Esophagus mucosa (tissue), 1 donor: ENCODE measurements around the gene PNKP. TPM values are rescaled to one million over a fixed set of nuclear protein-coding genes. Genes with fewer than 3 reads are reported as not detected.

ENCODE experiments used
- ATAC-seq: fragments of 200-7000 bp; cut with Tn5 transposase; one replicate; pipeline ENCODE4 v1.9.1; 2020
- total RNA-seq: library from RNA; stranded (reverse); gene quantifications from one replicate; pipeline ENCODE4 v1.2.4, GENCODE V29; 2023
- donor health status: DM: yes; HTN: yes; CAD: no.

The PNKP gene
- total RNA-seq, 1 donor from 2014 or later: 29.2 TPM

DNA sequence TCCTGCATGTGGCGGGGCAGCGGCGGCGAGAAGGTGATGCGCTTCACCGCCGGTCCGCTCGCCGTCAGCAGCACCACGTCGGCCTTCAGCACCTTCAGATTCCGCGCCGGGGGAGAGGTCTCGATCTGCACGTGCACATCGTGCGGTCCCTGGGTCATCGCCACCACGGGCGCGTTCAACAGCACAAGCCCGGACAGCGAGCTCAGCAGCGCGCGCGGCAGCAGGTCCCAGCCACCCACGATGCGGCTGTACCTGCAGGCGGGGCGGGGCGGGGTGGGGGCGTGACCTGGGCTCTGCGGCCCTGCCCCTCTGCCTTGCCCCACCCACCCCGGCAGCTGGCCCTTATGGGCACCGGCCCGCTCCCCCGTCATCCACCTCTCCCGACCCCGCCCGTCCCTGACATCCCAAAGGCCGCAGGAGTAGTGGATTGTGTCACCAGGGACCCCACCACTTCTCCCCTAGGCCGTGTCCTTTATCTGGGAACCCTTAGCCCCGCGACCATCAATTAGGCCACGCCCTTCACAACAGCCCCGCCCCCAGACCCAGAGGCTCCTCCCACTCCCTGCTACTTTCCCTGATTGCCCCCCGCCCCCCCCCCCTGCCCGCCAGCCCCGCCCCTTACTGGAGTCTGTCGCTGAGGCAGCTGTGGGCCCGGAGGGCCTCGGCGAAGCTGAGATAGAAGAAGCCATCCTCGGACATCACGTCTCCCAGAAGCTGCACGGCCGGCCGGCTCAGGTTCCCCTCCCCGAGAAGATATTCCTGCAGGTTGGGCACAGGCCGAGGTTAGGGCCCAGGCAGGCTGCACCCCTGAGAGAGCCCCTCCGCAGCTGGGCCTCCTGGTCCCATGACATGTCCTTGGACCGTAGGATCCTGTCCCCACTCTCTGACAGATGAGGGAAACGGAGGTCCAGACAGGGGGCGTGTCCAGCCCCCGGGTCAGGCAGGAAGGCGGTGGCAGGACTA, 23.3 kb upstream of the PNKP start:
- ATAC-seq: peak; percentile 67

DNA sequence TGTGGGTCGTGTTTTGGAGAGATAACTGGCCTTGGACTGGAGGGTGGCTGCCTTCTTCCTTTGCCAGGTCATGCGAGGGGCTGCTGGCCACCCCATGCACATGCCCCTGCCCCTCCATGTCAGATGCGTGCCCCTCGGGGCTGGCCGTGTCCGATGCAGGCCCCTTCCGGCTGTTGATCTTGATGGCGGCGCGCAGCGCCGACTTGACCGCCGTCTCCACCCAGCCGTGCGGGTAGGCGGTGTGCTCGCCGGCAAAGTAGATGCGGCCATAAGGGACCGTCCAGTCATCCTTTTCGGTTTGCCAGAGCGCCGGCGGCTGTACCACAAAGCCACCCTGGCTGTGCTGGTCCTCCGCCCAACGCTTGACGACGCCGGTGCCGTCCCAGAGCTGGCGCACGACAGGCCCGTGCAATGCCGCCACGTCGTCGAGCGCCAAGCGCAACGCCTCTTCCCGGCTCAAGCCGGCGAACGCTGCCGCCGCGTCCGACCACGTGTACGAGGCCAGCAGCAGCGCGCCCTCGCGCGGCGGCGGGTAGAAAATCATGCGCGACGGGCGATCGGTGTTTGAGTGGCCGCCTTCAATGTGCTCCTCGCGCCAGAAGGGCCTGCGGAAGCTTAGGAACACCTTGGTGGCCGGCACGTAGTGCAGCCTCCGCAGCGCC, 22.4 kb upstream of the PNKP start:
- ATAC-seq: peak; percentile 61

DNA sequence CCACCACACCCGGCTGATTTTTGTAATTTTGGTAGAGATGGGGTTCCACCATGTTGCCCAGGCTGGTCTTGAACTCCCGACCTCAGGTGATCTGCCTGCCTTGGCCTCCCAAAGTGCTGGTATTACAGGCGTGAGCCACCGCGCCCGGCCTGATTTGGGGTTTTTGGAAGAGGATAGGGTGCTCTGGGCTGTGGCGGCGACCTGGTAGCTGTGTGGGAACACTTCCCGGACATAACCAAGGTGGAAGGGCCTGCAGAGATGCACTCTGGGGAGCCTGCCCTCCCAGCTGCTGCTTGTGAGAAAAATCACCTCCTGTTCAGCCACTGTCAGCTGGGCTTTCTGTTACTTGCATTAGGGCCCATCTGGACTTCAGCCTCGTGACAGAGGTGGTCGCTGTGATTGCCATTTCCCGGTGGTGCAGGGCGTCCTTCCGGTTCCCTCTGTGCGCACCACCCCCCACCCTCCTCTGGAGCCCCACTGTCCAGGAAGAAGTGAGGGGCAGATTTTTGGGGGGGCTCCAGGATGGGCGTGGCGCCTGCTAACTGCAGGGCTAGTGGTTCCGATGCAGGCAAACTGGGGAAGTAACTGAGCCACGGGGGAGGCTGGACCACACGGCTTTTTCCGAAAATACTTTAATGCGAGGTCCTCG, 21.8 kb upstream of the PNKP start:
- no peak for ATAC-seq

DNA sequence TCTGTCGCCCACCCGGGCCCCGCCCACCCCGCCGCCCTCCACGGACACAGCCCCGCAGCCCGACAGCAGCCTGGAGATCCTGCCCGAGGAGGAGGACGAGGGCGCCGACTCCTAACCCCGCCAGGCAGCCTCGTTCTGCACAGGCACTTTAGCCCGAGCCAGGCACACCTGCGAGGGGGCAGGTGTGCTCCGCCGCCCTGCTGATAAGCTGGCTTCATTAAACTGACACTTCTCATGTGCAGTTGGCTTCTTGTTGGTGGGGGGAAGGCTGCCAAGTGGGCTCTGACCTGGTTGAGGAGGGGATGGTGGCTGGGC, 21.1 kb upstream of the PNKP start:
- ATAC-seq: no peak

DNA sequence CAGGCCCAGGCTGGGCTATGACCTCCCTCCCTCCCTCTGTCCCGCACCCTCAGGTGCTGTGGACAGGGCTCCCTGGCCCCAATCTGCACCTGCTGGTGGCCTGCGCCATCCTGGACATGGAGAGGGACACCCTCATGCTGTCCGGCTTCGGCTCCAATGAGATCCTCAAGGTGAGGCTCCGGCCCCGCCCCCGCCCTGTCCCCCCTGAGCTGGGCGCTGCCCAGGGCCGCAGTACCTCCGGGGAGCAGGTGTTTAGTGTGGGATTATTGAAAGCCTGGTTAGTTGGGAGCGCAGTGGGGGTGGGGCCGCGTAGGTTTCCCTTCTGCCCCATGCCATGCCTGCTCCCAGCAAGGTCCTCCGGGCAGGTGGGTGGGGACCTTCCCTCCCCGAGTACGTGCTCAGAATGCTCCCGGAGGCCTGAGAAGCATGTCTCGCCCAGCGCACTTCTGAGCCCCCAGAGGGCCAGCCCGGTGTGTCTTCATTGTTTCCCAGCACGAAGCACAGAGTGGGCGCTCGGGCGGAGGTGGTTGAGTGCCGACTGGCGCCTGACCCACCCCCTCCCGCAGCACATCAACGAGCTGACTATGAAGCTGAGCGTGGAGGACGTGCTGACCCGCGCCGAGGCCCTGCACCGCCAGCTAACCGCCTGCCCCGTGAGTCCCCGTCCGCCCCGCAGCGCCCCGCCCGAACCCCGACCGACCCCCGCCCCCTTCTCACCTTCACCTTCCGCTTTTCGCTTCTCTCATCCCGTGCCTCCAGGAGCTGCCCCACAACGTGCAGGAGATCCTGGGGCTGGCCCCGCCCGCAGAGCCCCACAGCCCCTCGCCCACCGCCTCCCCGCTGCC, 20.5 kb upstream of the PNKP start:
- no peak for ATAC-seq

DNA sequence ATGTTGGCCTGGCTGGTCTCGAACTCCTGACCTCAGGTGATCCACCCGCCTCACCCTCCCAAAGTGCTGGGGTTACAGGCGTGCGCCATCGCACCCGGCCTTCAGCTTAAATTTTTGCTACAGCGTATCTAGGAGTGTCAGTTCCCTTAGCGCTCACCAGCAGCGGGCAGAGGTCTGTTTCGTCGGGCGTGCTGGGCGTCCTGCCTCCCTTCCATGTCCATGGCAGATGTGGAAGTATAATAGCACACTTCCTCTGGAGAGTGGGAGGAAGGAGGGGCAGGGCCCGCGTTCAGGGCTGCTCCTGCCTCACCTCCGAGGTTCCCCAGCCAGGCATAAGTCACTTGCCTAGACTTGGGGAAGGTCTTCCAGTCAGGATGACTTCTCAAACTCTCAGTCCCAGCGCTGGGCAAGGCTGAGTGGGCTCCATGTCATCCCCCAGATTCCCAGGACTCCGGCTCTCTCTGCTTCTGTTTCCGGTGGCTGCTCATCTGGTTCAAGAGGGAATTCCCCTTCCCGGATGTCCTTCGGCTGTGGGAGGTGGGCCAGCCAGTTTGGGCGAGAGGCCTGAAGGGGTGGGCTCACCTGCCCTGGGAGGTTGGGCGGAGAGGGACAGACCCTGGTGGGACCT, 19.8 kb upstream of the PNKP start:
- ATAC-seq: no peak

DNA sequence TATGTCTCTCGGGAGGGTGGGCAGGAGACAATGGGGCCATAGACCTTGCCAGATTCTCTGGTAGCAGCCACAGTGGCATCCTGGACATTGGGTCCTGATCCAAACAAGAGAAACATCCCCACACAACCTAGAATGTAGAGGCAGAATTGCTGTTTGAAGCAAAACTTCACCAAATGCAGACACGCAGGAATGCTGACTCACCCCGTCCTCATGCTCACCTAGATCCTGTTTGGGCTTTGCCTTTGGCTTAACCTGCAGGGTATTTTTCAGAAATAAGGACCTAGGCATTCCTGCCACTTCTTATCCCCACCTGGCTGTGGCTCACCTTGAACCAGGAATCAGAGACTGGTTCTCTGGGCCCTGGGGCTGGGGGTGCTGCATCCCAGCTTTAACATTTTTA, 17.4 kb upstream of the PNKP start:
- no peak for ATAC-seq

DNA sequence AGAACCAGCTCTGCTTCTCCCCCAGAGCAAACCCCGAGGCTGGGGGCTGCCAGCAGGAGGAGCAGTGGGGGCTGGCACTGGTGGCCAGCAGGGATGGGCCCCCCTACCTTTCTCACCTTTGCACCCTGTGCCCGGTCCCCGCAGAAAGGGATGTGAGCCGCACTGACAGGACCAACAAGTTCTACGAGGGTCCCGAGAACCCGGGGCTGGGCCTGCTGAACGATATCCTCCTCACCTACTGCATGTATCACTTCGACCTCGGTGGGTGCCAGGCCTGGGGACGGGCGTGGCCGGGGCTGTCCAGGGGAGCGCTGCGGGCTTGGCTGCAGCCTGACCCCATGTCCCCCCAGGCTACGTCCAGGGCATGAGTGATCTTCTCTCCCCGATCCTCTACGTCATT, 16.7 kb upstream of the PNKP start:
- ATAC-seq: no peak

DNA sequence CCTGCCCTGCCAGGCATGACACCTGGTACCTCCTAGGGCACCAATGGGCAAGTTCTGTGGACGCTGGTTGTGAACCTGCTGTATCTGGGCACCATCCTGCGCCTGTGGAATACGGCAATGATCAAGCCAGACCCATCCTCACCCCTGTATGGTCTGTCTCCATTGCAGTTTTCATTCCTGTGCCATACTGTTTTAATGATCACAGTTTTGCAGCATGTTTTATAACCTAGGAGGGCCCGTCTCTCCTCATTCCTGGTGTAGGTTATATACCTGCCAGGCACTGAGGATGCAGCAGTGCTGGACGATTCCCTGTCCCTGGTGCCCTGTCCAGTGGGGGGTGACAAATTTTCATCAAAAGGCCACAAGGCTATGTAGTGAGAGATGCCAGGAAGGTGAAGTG, 15.7 kb upstream of the PNKP start:
- no peak for ATAC-seq

DNA sequence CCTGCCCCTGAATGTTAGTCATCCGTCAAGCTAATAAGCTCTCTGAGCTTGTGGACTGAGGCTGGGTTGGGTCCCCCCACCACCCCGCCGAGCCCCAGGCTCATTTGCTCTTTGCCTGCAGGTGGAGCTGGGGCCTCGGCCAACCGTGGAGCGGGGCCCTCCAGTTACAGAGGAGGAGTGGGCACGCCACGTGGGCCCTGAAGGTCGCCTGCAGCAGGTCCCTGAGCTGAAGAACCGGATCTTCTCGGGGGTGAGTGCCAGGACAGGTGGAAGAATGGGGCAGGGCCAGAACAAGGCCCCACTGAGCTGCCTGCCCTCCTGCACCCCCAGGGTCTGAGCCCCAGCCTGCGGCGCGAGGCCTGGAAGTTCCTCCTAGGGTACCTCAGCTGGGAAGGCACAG, 15.3 kb upstream of the PNKP start:
- ATAC-seq: no peak

DNA sequence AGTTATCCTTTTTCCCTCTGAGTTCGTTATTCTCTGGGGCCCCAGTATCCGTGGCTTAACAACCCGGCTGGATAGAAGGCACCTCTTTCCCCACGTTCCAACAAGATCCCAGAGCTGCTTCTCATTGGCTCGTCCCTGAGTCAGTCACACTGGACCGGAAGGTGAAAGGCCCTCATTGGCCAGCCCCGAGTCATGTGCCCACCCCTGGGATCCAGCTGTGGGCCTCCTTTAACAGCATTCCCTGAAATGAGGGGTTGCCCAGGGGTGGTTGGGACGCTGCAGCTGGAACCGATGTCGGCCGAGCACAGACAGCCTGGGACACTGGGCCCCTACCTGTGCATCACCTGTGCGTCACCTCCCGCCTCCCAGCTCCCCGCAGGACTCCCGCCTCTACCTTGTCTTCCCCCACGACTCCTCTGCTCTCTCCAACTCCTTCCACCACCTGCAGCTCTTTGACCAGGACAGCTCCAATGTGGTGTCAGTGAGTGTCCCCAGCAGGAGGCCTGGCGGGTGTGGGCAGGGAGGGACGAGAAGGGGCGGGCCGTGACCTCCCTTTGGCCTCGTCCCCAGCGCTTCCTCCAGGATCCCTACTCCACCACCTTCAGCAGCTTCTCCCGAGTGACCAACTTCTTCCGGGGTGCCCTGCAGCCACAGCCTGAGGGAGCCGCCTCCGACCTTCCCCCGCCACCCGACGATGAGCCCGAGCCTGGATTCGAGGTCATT, 14.5 kb upstream of the PNKP start:
- no peak for ATAC-seq

DNA sequence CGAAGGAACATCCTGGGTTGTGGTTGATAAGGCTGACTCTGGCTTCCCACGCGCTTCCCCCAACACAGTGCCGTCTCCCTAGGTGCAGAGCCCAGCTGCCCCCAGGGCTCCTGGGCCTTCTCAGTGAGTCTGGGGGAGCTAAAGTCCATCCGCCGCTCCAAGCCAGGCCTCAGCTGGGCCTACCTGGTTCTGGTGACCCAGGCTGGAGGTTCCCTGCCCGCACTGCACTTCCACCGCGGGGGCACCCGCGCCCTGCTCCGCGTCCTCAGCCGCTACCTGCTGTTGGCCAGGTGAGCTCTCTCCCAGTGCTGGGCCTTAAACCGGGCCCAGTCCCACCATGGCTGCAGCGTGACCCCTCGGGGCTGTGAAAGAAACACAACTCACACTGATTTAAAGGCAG, 13.8 kb upstream of the PNKP start:
- ATAC-seq: no peak

DNA sequence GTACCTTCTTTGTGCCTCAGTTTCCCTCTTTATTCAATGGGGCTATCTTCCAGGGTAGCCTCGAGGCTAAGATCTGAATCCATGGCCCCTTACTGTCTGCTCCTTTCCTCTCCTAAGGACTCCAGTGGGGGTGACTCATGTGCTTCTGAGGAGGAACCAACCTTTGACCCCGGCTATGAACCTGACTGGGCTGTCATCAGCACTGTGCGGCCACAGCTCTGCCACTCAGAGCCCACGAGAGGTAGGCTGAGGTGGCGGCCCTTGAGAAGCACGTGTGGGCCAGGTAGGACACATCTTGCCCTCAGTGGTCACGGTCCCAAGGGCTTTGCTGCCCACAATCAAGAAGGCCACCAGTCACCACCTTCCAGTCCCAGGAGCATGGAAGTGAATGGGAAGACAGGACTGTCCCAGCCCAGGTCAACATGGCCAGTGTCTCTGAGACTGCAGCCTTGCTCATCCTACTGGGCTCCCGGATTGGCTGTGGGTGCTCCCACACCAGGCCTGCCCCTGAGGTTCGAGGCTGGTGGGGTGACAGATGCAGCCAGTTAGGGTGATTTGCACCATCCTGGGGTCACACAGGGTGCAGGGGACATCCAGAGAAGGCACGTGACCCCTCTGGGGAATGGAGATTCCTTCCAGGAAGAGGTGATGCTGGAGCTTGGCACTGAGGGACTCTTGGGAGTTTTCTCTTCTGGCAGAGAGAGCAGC, 12.9 kb upstream of the PNKP start:
- no peak for ATAC-seq

DNA sequence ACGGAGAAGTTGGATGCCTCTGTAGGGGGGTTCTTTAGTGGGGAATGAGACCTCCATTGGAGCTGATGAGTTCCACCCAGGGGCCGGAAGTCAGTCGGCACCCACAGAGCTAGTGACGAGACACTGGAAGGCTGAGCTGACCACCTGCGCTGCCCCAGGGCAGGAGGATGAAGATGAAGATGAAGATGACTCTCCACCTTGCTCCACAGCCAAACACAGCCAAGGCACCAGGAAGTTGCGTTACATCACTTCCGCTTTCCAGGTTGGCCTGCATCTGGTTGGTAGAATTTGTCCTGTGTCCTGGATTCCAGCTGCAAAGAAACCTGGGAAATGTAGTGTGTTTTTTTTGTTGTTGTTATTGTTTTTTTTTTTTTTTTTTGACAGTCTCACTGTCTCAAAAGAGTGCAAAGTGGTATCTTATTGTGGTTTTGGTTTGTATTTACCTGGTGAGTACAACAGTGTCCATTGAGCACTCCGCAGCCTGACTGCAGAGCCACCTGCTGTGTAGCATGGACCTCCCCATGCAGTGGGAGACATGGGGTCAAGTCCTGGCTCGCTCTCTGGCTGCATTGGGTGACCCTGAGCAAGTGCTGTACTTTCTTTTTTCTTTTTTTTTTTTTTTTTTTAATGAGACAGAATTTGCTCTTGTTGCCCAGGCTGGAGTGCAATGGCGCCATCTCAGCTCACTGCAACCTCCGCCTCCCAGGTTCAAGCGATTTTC, 12.0 kb upstream of the PNKP start:
- no peak for ATAC-seq

DNA sequence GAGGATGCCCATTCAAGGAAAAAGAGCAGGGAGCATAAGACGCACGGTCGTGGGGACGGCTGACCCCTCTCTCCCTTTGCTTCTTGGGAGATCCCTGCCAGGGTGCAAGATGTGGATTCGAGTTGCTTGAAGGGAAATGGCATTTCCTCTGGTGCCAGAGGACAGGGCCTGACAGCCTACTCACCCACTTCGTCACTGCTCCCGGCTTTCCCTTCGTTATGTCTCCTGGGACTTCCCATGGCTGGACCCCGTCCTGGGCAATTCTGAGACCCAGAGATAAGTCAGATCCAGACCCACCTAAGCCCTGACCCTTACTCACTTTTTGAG, 11.3 kb upstream of the PNKP start:
- ATAC-seq: no peak

DNA sequence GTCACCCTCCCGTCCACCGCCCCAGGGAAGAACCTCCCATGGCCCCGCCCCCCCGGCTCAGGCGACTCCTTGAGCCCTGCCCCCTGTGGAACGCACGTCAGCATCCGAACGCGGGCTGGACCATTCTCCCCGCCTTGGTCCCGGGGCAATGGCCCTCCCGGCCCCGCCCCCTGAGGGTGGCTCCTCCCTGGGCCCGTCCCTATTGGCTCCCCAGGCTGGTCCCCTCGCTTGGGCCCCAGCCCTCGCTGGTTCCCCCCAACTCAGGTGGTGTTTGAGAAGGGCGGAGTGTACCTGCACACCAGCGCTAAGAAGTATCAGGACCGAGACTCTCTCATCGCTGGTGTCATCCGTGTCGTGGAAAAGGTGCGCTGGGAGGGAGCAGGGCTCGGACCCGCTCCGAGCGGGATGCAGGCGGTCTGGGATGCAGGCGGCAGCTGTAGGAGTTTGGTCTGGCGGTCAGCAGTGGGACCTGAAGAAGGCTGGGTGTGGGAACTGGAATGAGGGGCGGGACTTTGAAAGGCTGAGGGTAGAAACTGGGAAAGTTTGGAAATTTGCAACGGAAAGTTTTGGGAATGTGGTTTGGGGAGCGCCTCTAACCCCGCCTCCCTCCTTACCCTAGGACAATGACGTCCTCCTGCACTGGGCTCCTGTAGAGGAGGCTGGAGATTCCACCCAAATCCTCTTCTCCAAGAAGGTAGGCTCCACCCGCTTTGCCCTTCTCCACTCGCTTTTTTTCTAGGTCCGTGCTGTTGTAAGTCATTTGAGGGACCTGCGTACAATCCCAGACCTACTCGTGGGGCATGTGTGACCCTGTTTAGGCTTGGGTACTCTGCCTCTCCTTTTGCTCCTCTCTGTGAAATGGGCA, 10.7 kb upstream of the PNKP start:
- ATAC-seq: peak; percentile 77

DNA sequence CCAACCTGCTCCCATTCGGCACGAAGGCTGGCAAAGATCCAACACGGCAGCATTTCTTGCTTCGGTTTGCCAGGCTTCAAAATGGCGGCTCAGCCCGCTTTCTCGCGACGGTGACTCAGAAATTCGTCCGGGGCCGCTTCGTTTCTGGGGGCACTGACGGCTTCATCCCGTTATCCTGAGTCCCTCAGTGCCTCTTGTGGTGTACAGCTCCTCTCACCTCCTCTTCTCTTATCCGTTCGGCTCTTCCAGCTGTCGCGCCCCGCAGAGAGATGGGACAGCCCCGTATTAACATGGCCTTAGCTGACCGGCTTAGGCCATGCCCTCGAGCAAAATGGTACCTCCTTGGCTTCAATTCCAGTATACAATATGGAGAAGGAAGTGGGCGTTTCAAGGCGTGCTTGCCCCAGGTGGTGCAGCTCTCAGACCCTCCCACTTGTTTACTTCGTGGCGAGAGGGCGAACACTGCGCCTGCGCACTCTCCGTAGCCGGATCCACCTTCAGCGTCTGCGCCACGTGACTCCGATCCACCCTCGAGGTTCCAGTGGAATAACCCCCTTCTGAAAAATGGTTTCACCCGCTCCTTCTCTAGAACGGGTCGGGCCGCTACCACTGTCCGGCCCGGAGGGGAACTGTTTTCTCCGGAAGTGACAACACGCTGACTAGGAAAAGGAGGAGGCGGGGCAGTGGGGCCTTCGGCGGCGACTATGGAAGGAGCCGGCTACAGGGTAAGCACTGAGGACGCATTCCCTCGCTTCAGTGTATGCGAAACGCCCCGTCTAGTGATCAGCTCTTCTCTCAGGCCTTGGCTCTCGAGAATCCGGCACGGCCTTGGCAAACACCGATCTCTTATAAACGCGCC, 9.9 kb upstream of the PNKP start, which contains the start of the genes AKT1S1 and TBC1D17:
Gene AKT1S1 (minus strand): TSS at position 336 of the 859 bp plus-strand sequence. CDS start 4,060 bp downstream, outside the sequence.
Gene TBC1D17 (plus strand): TSS at position 683 of the 859 bp plus-strand sequence. CDS start 22 bp downstream, at position 705.
- ATAC-seq: peak; percentile 81

DNA sequence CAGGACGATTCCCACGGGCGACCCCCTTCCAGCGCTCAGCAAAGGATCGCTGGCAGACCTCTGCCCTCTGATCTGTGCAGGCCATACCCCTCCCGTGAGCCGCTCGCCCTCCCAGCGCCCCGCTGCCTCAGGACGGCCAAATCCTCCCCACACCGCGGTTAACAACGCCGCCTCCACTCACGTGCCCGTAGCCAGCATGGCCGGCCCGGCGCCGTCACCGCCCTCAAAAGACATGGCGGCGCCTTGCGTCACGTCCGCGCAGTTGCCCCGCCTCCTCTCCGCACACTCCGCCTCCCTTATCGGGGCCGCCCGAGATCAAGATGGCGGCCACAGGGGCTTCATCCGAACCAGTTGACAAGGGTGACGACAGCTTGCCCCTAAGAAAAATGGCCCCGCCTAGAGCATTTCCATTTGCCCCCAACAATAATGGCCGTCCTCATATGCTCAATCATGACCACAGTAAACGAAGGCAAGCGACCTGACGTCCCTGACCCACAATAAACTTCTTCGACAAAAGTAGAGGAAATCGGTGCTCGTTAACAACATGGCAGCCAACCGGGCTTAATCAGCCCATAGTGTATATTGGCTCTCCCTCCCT, 9.1 kb upstream of the PNKP start:
- ATAC-seq: peak; percentile 76
